ENCODE results near the gene HAGHL.

HAGHL gene, protein sequence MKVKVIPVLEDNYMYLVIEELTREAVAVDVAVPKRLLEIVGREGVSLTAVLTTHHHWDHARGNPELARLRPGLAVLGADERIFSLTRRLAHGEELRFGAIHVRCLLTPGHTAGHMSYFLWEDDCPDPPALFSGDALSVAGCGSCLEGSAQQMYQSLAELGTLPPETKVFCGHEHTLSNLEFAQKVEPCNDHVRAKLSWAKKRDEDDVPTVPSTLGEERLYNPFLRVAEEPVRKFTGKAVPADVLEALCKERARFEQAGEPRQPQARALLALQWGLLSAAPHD
- 7.8 to 12.6 (median 9.1) reads per million in 3 donors for total RNA-seq

- Histone ChIP-seq H3K27me3 (replicated peaks; ENCODE audit: control insufficient read depth, insufficient read depth, low read length, poor library complexity, severe bottlenecking) (no peaks in the 10 kb centered on the region), H3K27ac (ENCODE audit: insufficient read depth, low read length, poor library complexity, severe bottlenecking) (peak within 1 kb of the TSS; percentile 27), H3K4me3 (ENCODE audit: insufficient read depth, low read depth, low read length, poor library complexity, severe bottlenecking) (peak within 1 kb of the TSS; percentile 75), H3K36me3 (ENCODE audit: control insufficient read depth, insufficient read depth, low read length) (no peaks in the 10 kb centered on the region), H3K9me3 (ENCODE audit: control insufficient read depth, low read length) (no peaks in the 10 kb centered on the region), H3K4me1 (ENCODE audit: control insufficient read depth, insufficient read depth, low read length, poor library complexity, severe bottlenecking) (peaks cover 21% of the 10 kb centered on the region)
- peak; percentile 35 to 51 (median 48) for DNase-seq
These were observed at the start of gene HAGHL, which contains the start of gene CCDC78 for GRCh38 chr16:726438-727290. Gene HAGHL, plus strand, starts transcription at chr16:727106. Its CDS starts 404 bp downstream, at chr16:727510. Gene CCDC78, minus strand, starts transcription at chr16:726443. Its CDS starts 76 bp downstream, at chr16:726367.

- H3K4me3 ChIP-seq (ENCODE audit: insufficient read depth, low read depth, low read length, poor library complexity, severe bottlenecking) = no peak overlapping the region
- H3K9me3 ChIP-seq (ENCODE audit: control insufficient read depth, low read length) = no peaks in the 10 kb centered on the region
- no peaks in the 10 kb centered on the region for H3K27me3 ChIP-seq (replicated peaks; ENCODE audit: control insufficient read depth, insufficient read depth, low read length, poor library complexity, severe bottlenecking)
- H3K36me3 ChIP-seq (ENCODE audit: control insufficient read depth, insufficient read depth, low read length) = peaks cover 23% of the 10 kb centered on the region
- no peak overlapping the region for H3K27ac ChIP-seq (ENCODE audit: insufficient read depth, low read length, poor library complexity, severe bottlenecking)
- DNase-seq = no peak
- peaks cover 35% of the 10 kb centered on the region for H3K4me1 ChIP-seq (ENCODE audit: control insufficient read depth, insufficient read depth, low read length, poor library complexity, severe bottlenecking)
These were observed 49.4 kb upstream of the HAGHL start for GRCh38 chr16:677316-678190.

- peaks cover 42% of the 10 kb centered on the region for H3K4me1 ChIP-seq (ENCODE audit: control insufficient read depth, insufficient read depth, low read length, poor library complexity, severe bottlenecking)
These were observed 48.6 kb upstream of the HAGHL start for GRCh38 chr16:678209-678857.

DNA sequence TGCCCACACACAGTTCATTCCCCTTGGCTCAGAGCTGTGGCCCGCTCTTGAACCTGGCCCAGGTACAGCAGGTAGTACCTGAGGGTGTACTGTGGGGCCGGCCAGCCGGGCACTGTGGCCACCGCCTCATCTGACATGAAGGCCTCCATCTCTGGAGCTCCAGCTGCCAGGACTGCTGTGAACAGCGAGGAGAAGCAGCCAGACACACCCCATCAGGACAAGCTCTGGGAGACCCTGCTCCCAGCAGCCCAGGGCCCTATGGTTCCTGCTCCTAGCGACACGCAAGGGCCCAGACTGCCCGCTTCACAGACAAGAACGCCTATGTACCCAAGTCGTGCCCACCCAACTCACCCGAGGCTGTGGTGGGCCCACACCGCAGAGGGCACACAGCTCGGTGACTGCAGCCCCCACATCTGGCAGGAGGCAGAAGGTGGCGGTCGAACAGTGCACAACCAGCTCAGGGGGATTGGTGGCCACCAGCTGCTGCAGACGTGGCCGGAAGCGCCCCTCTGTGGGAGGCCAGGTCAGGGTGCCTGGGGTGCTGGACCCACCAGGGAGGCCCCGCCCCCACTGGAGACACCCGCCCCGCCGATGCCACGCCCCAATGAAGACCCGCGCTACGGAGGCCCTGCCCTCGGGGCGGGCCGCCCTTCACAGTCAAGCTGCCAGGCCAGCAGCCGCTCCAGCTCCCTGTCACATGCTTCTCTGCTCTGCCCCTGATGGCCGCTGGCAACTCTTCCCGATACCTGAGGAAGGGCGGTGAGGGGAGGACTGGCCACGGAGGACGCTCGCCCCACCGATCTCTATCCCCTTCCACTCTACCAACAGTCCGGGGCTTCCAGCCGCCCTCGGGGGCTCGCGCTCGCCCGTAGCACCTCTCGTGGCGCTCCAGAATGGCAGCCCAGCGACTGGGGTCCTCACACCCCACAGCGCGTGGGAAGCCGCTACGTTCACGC, 47.8 kb upstream of the HAGHL start:
- peaks cover 47% of the 10 kb centered on the region for H3K4me1 ChIP-seq (ENCODE audit: control insufficient read depth, insufficient read depth, low read length, poor library complexity, severe bottlenecking)
- H3K9me3 ChIP-seq (ENCODE audit: control insufficient read depth, low read length) = no peaks in the 10 kb centered on the region
- peak overlapping the region; percentile 53 for H3K27ac ChIP-seq (ENCODE audit: insufficient read depth, low read length, poor library complexity, severe bottlenecking)
- no peaks in the 10 kb centered on the region for H3K27me3 ChIP-seq (replicated peaks; ENCODE audit: control insufficient read depth, insufficient read depth, low read length, poor library complexity, severe bottlenecking)
- peak; percentile 29 to 50 (median 34) for DNase-seq
- H3K36me3 ChIP-seq (ENCODE audit: control insufficient read depth, insufficient read depth, low read length) = peaks cover 10% of the 10 kb centered on the region
- peak overlapping the region; percentile 49 for H3K4me3 ChIP-seq (ENCODE audit: insufficient read depth, low read depth, low read length, poor library complexity, severe bottlenecking)

More at GRCh38 chr16:678209-678857, 48.6 kb upstream of the HAGHL start:
- DNase-seq = no peak
- no peak overlapping the region for H3K4me3 ChIP-seq (ENCODE audit: insufficient read depth, low read depth, low read length, poor library complexity, severe bottlenecking)
- H3K36me3 ChIP-seq (ENCODE audit: control insufficient read depth, insufficient read depth, low read length) = peaks cover 16% of the 10 kb centered on the region
- no peak overlapping the region for H3K27ac ChIP-seq (ENCODE audit: insufficient read depth, low read length, poor library complexity, severe bottlenecking)
- no peaks in the 10 kb centered on the region for H3K27me3 ChIP-seq (replicated peaks; ENCODE audit: control insufficient read depth, insufficient read depth, low read length, poor library complexity, severe bottlenecking)
- no peaks in the 10 kb centered on the region for H3K9me3 ChIP-seq (ENCODE audit: control insufficient read depth, low read length)

- H3K27ac ChIP-seq (ENCODE audit: insufficient read depth, low read length, poor library complexity, severe bottlenecking) = peak within 1 kb of the TSS; percentile 67
- peaks cover 52% of the 10 kb centered on the region for H3K4me1 ChIP-seq (ENCODE audit: control insufficient read depth, insufficient read depth, low read length, poor library complexity, severe bottlenecking)
- H3K36me3 ChIP-seq (ENCODE audit: control insufficient read depth, insufficient read depth, low read length) = peaks cover 10% of the 10 kb centered on the region
- DNase-seq = peak; percentile 78 to 84 (median 83)
- H3K9me3 ChIP-seq (ENCODE audit: control insufficient read depth, low read length) = no peaks in the 10 kb centered on the region
- H3K27me3 ChIP-seq (replicated peaks; ENCODE audit: control insufficient read depth, insufficient read depth, low read length, poor library complexity, severe bottlenecking) = no peaks in the 10 kb centered on the region
- peak within 1 kb of the TSS; percentile 65 for H3K4me3 ChIP-seq (ENCODE audit: insufficient read depth, low read depth, low read length, poor library complexity, severe bottlenecking)
These were observed 46.9 kb upstream of the HAGHL start, which contains the start of gene STUB1 for GRCh38 chr16:679814-680624. Gene STUB1, plus strand, starts transcription at chr16:680410. Its CDS starts 116 bp downstream, at chr16:680526.

DNA sequence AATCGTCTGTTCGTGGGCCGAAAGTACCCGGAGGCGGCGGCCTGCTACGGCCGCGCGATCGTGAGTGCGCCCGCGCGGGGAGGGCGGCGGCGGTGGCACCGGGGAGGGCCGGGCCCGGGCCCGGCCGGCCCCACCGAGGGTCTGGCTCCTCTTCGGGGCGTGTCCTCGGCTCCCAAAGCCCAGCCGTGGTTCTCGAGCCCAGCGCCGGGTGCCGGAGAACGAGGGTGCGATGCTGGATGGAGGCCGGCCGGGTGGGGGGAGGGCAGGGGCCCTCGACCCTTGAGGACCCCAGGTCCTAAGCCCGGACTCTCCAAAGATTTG, 46.3 kb upstream of the HAGHL start:
- H3K9me3 ChIP-seq (ENCODE audit: control insufficient read depth, low read length) = no peaks in the 10 kb centered on the region
- H3K4me3 ChIP-seq (ENCODE audit: insufficient read depth, low read depth, low read length, poor library complexity, severe bottlenecking) = peak overlapping the region; percentile 65
- peaks cover 10% of the 10 kb centered on the region for H3K36me3 ChIP-seq (ENCODE audit: control insufficient read depth, insufficient read depth, low read length)
- no peak for DNase-seq
- no peaks in the 10 kb centered on the region for H3K27me3 ChIP-seq (replicated peaks; ENCODE audit: control insufficient read depth, insufficient read depth, low read length, poor library complexity, severe bottlenecking)
- H3K27ac ChIP-seq (ENCODE audit: insufficient read depth, low read length, poor library complexity, severe bottlenecking) = peak overlapping the region; percentile 67
- H3K4me1 ChIP-seq (ENCODE audit: control insufficient read depth, insufficient read depth, low read length, poor library complexity, severe bottlenecking) = peaks cover 54% of the 10 kb centered on the region

DNA sequence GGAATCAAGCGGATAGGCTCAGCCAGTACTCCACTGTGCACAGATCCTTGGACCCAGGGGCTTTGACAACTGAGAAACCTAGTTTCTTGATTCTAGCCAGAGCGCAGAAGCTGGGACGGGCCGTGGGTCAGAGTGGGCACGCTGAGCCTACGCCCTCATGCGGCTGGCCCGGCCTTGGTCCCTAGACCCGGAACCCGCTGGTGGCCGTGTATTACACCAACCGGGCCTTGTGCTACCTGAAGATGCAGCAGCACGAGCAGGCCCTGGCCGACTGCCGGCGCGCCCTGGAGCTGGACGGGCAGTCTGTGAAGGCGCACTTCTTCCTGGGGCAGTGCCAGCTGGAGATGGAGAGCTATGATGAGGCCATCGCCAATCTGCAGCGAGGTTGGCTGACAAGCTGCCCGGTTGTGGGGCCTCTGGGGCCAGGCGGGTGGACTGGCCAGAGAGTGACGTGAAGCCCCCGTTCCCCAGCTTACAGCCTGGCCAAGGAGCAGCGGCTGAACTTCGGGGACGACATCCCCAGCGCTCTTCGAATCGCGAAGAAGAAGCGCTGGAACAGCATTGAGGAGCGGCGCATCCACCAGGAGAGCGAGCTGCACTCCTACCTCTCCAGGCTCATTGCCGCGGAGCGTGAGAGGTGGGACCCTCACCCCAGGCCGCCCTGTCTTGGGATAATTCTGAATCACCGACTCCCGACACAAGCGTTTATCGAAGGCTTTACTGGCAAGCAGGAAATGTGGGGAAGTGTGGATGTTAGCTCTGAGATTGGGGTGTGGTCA, 45.8 kb upstream of the HAGHL start:
- Histone ChIP-seq H3K4me1 (ENCODE audit: control insufficient read depth, insufficient read depth, low read length, poor library complexity, severe bottlenecking) (peaks cover 53% of the 10 kb centered on the region), H3K4me3 (ENCODE audit: insufficient read depth, low read depth, low read length, poor library complexity, severe bottlenecking) (peak overlapping the region; percentile 65), H3K27ac (ENCODE audit: insufficient read depth, low read length, poor library complexity, severe bottlenecking) (peak overlapping the region; percentile 67), H3K36me3 (ENCODE audit: control insufficient read depth, insufficient read depth, low read length) (peaks cover 12% of the 10 kb centered on the region), H3K27me3 (replicated peaks; ENCODE audit: control insufficient read depth, insufficient read depth, low read length, poor library complexity, severe bottlenecking) (no peaks in the 10 kb centered on the region), H3K9me3 (ENCODE audit: control insufficient read depth, low read length) (no peaks in the 10 kb centered on the region)
- no peak for DNase-seq
